CD14-positive monocyte (primary cell): ENCODE results near the gene MAP2K7. TPM values are rescaled to one million over a fixed set of nuclear protein-coding genes. Genes with fewer than 3 reads are reported as not detected.

Source experiments
- DNase-seq, 3 donors: peaks; one replicate each; pipeline ENCODE4 v3.0.0-alpha.2; 2011 to 2022
- H2AFZ ChIP-seq: 2 replicates; pipeline ENCODE4 v1.6.0; 2012; ENCODE audit warnings: mild to moderate bottlenecking, low read depth, low read length, inconsistent platforms; ENCODE audit not compliant: insufficient read depth, poor library complexity, severe bottlenecking
- H3K27ac ChIP-seq, 2 donors: 1 replicate in 1 of 2; 2 replicates in 1 of 2; pipeline ENCODE4 v1.5.1; 2012 to 2013; ENCODE audit warnings: low read length in 2 of 2, control low read depth in 1 of 2, inconsistent platforms in 1 of 2, low read depth in 1 of 2, mild to moderate bottlenecking in 1 of 2
- H3K27me3 ChIP-seq, 2 donors: one replicate each; pipeline versions ENCODE4 v1.6.0 to v1.6.1; 2011 to 2013; ENCODE audit warnings: low read length in 2 of 2; ENCODE audit not compliant: control insufficient read depth in 2 of 2, insufficient read depth in 2 of 2
- H3K36me3 ChIP-seq, 2 donors: replicated peaks in 1 of 2; 1 replicate in 1 of 2; 2 replicates in 1 of 2; pipeline versions ENCODE4 v1.5.1 to v1.6.1; 2012 to 2013; ENCODE audit warnings: low read length in 2 of 2, control low read depth in 1 of 2, inconsistent platforms in 1 of 2, mild to moderate bottlenecking in 1 of 2; ENCODE audit not compliant: insufficient read depth in 2 of 2, control insufficient read depth in 1 of 2
- H3K4me1 ChIP-seq, 2 donors: 1 replicate in 1 of 2; 2 replicates in 1 of 2; pipeline versions ENCODE4 v1.5.1 to v1.6.1; 2012 to 2013; ENCODE audit warnings: low read length in 2 of 2, control low read depth in 1 of 2, inconsistent platforms in 1 of 2, mild to moderate bottlenecking in 1 of 2, moderate library complexity in 1 of 2; ENCODE audit not compliant: insufficient read depth in 2 of 2, control insufficient read depth in 1 of 2
- H3K4me2 ChIP-seq: replicated peaks from 2 replicates; pipeline ENCODE3; 2012; ENCODE audit warnings: low read length, moderate library complexity, mild to moderate bottlenecking; ENCODE audit not compliant: poor library complexity, severe bottlenecking; ENCODE audit errors: extremely low read depth
- H3K4me3 ChIP-seq, 3 experiments: fragments of 200-600 bp in 1 of 3; sonication (generic) in 1 of 3; replicated peaks in 1 of 3; 1 replicate in 2 of 3; 2 replicates in 1 of 3; pipeline ENCODE4 v1.5.1; 2011 to 2013; ENCODE audit warnings: low read length in 3 of 3, mild to moderate bottlenecking in 3 of 3, control low read depth in 2 of 3, low read depth in 2 of 3, inconsistent platforms in 1 of 3, moderate library complexity in 1 of 3
- H3K79me2 ChIP-seq: 2 replicates; pipeline ENCODE4 v1.6.0; 2012; ENCODE audit warnings: mild to moderate bottlenecking, control low read depth, inconsistent platforms, low read length, moderate library complexity; ENCODE audit not compliant: insufficient read depth
- H3K9ac ChIP-seq: 2 replicates; pipeline ENCODE4 v1.6.0; 2017; ENCODE audit warnings: low read length, mild to moderate bottlenecking; ENCODE audit not compliant: insufficient read depth, poor library complexity, severe bottlenecking
- H3K9me3 ChIP-seq, 2 donors: replicated peaks in 1 of 2; 1 replicate in 1 of 2; 2 replicates in 1 of 2; pipeline versions ENCODE4 v1.5.1 to v1.6.1; 2012 to 2013; ENCODE audit warnings: low read length in 2 of 2, control low read depth in 1 of 2; ENCODE audit not compliant: control insufficient read depth in 1 of 2, insufficient read depth in 1 of 2
- H4K20me1 ChIP-seq: 2 replicates; pipeline ENCODE4 v1.6.0; 2012; ENCODE audit warnings: mild to moderate bottlenecking, low read length, control low read depth, moderate library complexity; ENCODE audit not compliant: insufficient read depth
- H3K27ac Mint-ChIP-seq, 7 donors: one replicate each; pipeline ENCODE4 v1.8.0; 2020; ENCODE audit warnings: mild to moderate bottlenecking in 7 of 7, mixed read lengths in 7 of 7, moderate library complexity in 6 of 7, inconsistent platforms in 2 of 7
- H3K27me3 Mint-ChIP-seq, 3 donors: one replicate each; pipeline ENCODE4 v1.8.0; 2021 to 2022; ENCODE audit warnings: low read depth in 3 of 3, mild to moderate bottlenecking in 3 of 3, mixed read lengths in 3 of 3, moderate library complexity in 3 of 3, inconsistent platforms in 1 of 3
- H3K36me3 Mint-ChIP-seq, 2 donors: one replicate each; pipeline ENCODE4 v1.8.0; 2020; ENCODE audit warnings: mixed read lengths in 2 of 2, inconsistent platforms in 1 of 2, mild to moderate bottlenecking in 1 of 2
- H3K4me1 Mint-ChIP-seq: one replicate; pipeline ENCODE4 v1.8.0; 2020; ENCODE audit warnings: mild to moderate bottlenecking, mixed read lengths
- H3K4me3 Mint-ChIP-seq, 2 donors: one replicate each; pipeline ENCODE4 v1.8.0; 2020; ENCODE audit warnings: mild to moderate bottlenecking in 2 of 2, mixed read lengths in 2 of 2, moderate library complexity in 1 of 2
- H3K9me3 Mint-ChIP-seq, 7 donors: one replicate each; pipeline ENCODE4 v1.8.0; 2020 to 2022; ENCODE audit warnings: mixed read lengths in 7 of 7, mild to moderate bottlenecking in 6 of 7, moderate library complexity in 6 of 7, inconsistent platforms in 2 of 7
- CTCF ChIP-seq: fragments of 200-600 bp; IDR thresholded peaks from one replicate; pipeline ENCODE4 v1.8.0; 2022; ENCODE audit warnings: antibody characterized with exemption, mild to moderate bottlenecking
- WGBS: methylation state at CpG from one replicate; pipeline ENCODE4 v1.1.5; 2013; ENCODE audit warnings: missing lambda C conversion rate; ENCODE audit not compliant: insufficient coverage; 5-methylcytosine and 5-hydroxymethylcytosine counted together
- intact Hi-C, 2 donors: fragments of 100-400 bp; cut with micrococcal nuclease; formaldehyde crosslinking; loops; one replicate each; pipeline versions ENCODE4 v1.15.0 to v1.15.1; 2023
- polyA plus RNA-seq, 3 donors: library from polyadenylated mRNA; depleted of rRNA in 1 of 3; unstranded in 2 of 3; stranded (reverse) in 1 of 3; fragments of 300-500 nt in 2 of 3; fragments of >200 nt in 1 of 3; fragmentation: Illumina TruSeq in 2 of 3; gene quantifications; 1 replicate in 2 of 3; 2 replicates in 1 of 3; pipeline ENCODE4 v1.2.3, GENCODE V29; 2012 to 2021

Gene MAP2K7
- polyA plus RNA-seq, 3 donors = 0.92 to 39.5 (median 1.5) TPM

GRCh38 chr19:7897292-7897691 lies 6.4 kb upstream of the MAP2K7 start:
- Histone ChIP-seq H3K36me3 (no peaks in the 10 kb centered on the region), H3K27me3 (peaks cover 0 to 8% of the 10 kb centered on the region in 2 donors), H3K4me2 (no peak overlapping the region), H3K9me3 (no peaks in the 10 kb centered on the region), H3K4me3 (no peak overlapping the region), H3K9ac (no peak overlapping the region), H2AFZ (no peak overlapping the region), H4K20me1 (no peaks in the 10 kb centered on the region), H3K27ac (no peak overlapping the region), H3K4me1 (no peaks in the 10 kb centered on the region), H3K79me2 (no peaks in the 10 kb centered on the region)
- no peak for DNase-seq
- no peak overlapping the region for H3K27ac Mint-ChIP-seq
- H3K4me1 Mint-ChIP-seq = peaks cover 6% of the 10 kb centered on the region
- H3K27me3 Mint-ChIP-seq = peaks cover 13 to 24% (median 14%) of the 10 kb centered on the region in 3 donors
- no peak for TF ChIP-seq CTCF
- no peaks in the 10 kb centered on the region for H3K9me3 Mint-ChIP-seq
- WGBS = 86% methylated on average over 6 of the region's 11 CpGs
- intact Hi-C loops = no loop called here
- H3K4me3 Mint-ChIP-seq = no peak overlapping the region
- no peaks in the 10 kb centered on the region for H3K36me3 Mint-ChIP-seq

- H3K79me2 ChIP-seq = no peaks in the 10 kb centered on the region
- peaks cover 9 to 12% of the 10 kb centered on the region in 2 donors for H3K4me1 ChIP-seq
- no peak overlapping the region for H3K4me2 ChIP-seq
- no peak overlapping the region for H3K4me3 Mint-ChIP-seq
- H4K20me1 ChIP-seq = no peaks in the 10 kb centered on the region
- no peaks in the 10 kb centered on the region for H3K36me3 Mint-ChIP-seq
- peaks cover 0 to 5% of the 10 kb centered on the region in 2 donors for H3K27me3 ChIP-seq
- peaks cover 10 to 11% (median 11%) of the 10 kb centered on the region in 3 donors for H3K27me3 Mint-ChIP-seq
- no peak overlapping the region for H2AFZ ChIP-seq
- no peaks in the 10 kb centered on the region for H3K36me3 ChIP-seq
- peaks cover 15% of the 10 kb centered on the region for H3K4me1 Mint-ChIP-seq
- no peak overlapping the region for H3K27ac Mint-ChIP-seq
- WGBS = 95% methylated on average over 15 of the region's 16 CpGs
- H3K4me3 ChIP-seq = no peak overlapping the region
- no peak for DNase-seq
- H3K27ac ChIP-seq = no peak overlapping the region
- no peak for TF ChIP-seq CTCF
- H3K9me3 Mint-ChIP-seq = peaks cover 0 to 3% (median 0%) of the 10 kb centered on the region in 7 donors
- no peaks in the 10 kb centered on the region for H3K9me3 ChIP-seq
- H3K9ac ChIP-seq = no peak overlapping the region
- intact Hi-C loops = no loop called here
These were observed 4.7 kb upstream of the MAP2K7 start for GRCh38 chr19:7898967-7899366.
